Stomach (tissue), 4 donors: ENCODE data around the gene CHST9.

Experiments used
- EP300 ChIP-seq: sonication (generic); formaldehyde crosslinking; IDR thresholded peaks from one replicate; pipeline ENCODE4 v1.6.1; 2017; ENCODE audit warnings: antibody characterized with exemption
- POLR2AphosphoS5 ChIP-seq, 3 donors: sonication (generic); formaldehyde crosslinking; IDR thresholded peaks; one replicate each; pipeline ENCODE4 v1.6.1; 2016; ENCODE audit warnings: antibody characterized with exemption in 3 of 3

- TF ChIP-seq POLR2AphosphoS5 (IDR thresholded peaks at IDR 0.05) = no peak
- no peak for TF ChIP-seq EP300
These were observed 29.7 kb upstream of the CHST9 start for GRCh38 chr18:27214831-27215230.
